Stomach smooth muscle (tissue), 2 donors: Measurements from ENCODE around the gene SH3TC1.

Experiments used
- H3K27ac ChIP-seq: one replicate; pipeline ENCODE4 v1.7.0; 2013; ENCODE audit warnings: mild to moderate bottlenecking, low read length, inconsistent platforms
- H3K27me3 ChIP-seq, 2 donors: one replicate each; pipeline ENCODE4 v1.7.0; 2013; ENCODE audit warnings: low read length in 2 of 2; ENCODE audit not compliant: insufficient read depth in 2 of 2, control insufficient read depth in 1 of 2
- H3K36me3 ChIP-seq, 2 donors: one replicate each; pipeline ENCODE4 v1.7.0; 2013; ENCODE audit warnings: low read length in 2 of 2; ENCODE audit not compliant: control insufficient read depth in 2 of 2, insufficient read depth in 2 of 2
- H3K4me1 ChIP-seq: one replicate; pipeline ENCODE4 v1.7.0; 2013; ENCODE audit warnings: low read length; ENCODE audit not compliant: control insufficient read depth, insufficient read depth
- H3K4me3 ChIP-seq, 2 donors: one replicate each; pipeline ENCODE4 v1.7.0; 2013; ENCODE audit warnings: low read length in 2 of 2
- H3K9ac ChIP-seq, 2 donors: one replicate each; pipeline ENCODE4 v1.7.0; 2013; ENCODE audit warnings: low read length in 2 of 2, mild to moderate bottlenecking in 1 of 2
- H3K9me3 ChIP-seq, 2 donors: one replicate each; pipeline ENCODE4 v1.7.0; 2013; ENCODE audit warnings: low read length in 2 of 2; ENCODE audit not compliant: control insufficient read depth in 2 of 2
- donor health status: healthy.
- donor health status: Pancreatic carcinoma.

The SH3TC1 gene

DNA sequence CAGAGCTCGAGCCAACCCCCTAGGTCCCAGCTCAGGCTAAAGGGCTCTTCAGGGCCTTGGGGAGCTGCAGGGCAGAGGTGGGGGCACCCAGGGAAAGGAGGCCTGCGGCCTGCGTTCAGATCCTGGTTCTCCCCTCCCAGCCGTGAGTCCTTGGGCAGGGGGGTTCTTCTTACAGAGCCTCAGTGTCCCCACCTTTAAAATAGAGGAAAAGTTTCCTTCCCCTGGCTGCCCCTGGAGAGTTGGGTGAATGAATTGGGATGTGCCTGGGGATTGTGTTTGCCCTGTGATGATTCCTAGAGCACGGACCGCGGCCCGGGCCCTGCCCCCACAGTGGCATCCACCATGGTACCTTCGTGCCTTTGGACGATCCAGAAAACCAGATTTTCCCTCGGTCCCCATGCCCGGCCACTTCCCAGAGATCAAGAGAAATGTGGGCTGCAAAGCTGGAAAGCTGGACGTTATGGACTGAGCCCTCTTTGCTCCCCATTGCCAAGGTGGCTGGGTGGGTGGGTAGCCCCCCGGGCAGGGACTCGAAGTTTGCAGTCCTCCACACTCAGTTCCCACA, 81.9 kb downstream of the SH3TC1 start:
- H3K4me3 ChIP-seq, result no peak overlapping the region
- H3K9ac ChIP-seq, result no peak overlapping the region
- peaks cover 0 to 2% of the 10 kb centered on the region in 2 donors for H3K36me3 ChIP-seq
- H3K4me1 ChIP-seq, result peaks cover 66% of the 10 kb centered on the region
- H3K27me3 ChIP-seq, result no peaks in the 10 kb centered on the region
- no peaks in the 10 kb centered on the region for H3K9me3 ChIP-seq
- H3K27ac ChIP-seq, result no peak overlapping the region

DNA sequence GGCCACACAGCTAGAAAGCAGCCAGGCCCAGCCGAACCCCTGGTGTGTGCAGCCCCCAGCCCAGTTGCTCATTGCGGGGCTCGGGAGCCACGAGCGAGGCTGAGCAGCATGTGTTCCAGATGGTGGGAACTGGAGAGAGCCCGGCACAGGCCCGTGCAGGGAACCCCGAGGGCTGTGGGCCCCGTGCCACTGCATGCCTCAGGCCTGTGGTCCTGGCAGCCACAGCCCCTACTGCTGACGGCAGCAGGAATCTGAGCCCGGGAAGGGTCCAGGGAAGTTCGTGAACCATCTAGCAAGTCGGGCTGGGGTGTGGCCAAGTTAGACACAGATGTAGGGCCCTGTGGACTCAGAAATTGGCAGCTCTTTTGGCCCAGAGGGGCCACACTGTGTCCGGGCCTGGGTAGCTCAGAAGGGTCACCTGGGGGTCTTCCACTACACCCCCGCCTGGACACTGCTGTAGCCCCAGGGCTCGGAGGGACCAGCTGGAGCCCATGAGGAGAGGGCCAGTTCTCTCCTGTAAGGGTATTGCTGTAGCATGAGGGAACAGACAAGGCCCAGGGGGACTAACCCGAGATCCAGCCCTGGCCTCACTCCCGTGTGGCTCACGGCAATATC, 82.5 kb downstream of the SH3TC1 start:
- no peak overlapping the region for H3K27ac ChIP-seq
- H3K9me3 ChIP-seq, result no peaks in the 10 kb centered on the region
- H3K9ac ChIP-seq, result no peak overlapping the region
- H3K27me3 ChIP-seq, result no peaks in the 10 kb centered on the region
- H3K4me1 ChIP-seq, result peaks cover 64% of the 10 kb centered on the region
- peaks cover 0 to 2% of the 10 kb centered on the region in 2 donors for H3K36me3 ChIP-seq
- H3K4me3 ChIP-seq, result no peak overlapping the region

DNA sequence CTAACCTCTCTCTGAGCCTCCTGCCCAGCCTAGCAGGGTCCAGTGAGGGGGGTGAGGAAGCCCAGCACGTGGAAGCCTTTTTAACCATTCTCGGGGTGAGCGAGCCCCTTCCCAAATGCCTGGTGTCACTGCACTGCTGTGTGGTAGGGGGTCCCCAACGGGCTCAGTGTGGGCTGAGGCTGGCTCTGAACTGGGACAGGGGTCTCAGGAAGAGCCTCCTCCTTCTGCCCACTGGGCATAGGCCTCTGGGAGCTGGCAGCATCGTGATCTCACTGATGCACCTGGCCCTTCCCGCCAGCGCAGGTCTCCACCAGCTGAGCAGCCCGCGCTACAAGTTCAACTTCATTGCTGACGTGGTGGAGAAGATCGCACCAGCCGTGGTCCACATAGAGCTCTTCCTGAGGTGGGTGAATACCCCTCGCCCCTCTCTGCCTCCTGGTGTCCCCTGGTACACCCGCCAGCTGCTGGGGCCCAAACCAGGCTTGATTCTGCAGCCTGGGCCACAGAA, 83.1 kb downstream of the SH3TC1 start:
- Histone ChIP-seq H3K36me3 (peaks cover 0 to 6% of the 10 kb centered on the region in 2 donors), H3K4me3 (no peak overlapping the region), H3K27me3 (no peaks in the 10 kb centered on the region), H3K27ac (no peak overlapping the region), H3K4me1 (peaks cover 59% of the 10 kb centered on the region), H3K9me3 (no peaks in the 10 kb centered on the region), H3K9ac (no peak overlapping the region)

DNA sequence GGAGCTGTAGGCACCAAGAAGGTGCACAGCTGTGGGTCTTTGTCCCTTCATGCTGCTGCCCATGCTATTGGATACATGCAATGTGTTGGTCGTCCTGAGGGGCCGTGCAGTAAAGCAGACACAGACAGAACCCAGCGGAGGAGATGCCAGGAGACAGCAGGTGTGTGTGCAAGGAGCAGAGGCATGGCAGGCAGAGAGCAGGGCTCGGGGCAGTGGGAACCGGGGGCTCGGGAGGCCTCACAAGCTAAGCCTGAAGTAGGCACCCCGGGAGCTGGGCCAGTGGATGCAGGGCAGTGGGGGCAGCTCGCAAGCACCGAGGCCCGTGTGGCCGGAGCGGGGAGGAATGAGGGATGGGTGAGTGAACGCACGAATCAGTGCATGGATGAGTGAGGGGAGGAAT, 83.7 kb downstream of the SH3TC1 start:
- H3K4me3 ChIP-seq, result no peak overlapping the region
- H3K4me1 ChIP-seq, result peaks cover 54% of the 10 kb centered on the region
- no peaks in the 10 kb centered on the region for H3K9me3 ChIP-seq
- H3K27me3 ChIP-seq, result no peaks in the 10 kb centered on the region
- peaks cover 0 to 10% of the 10 kb centered on the region in 2 donors for H3K36me3 ChIP-seq
- no peak overlapping the region for H3K9ac ChIP-seq
- H3K27ac ChIP-seq, result no peak overlapping the region

DNA sequence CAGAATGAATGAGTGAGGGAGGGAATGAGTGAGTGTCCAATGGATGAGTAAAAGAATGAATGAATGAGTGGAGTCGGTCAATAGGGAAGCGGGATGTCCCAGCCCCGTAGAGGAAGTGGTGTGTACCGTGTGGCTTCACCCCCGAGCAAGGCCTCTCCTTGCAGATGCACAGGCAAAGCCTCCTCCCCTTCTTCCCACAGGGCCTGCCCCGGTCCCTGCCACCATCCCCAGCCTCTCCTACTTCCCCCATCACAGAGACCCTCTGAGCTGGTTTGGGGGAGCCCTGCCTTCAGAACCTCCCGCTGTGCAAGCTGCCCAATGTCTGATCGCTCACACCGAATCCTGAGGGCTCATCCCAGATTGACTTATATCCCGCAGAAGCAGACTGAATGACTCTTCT, 84.1 kb downstream of the SH3TC1 start:
- peaks cover 0 to 10% of the 10 kb centered on the region in 2 donors for H3K36me3 ChIP-seq
- no peaks in the 10 kb centered on the region for H3K27me3 ChIP-seq
- H3K4me1 ChIP-seq, result peaks cover 50% of the 10 kb centered on the region
- H3K9ac ChIP-seq, result no peak overlapping the region
- H3K9me3 ChIP-seq, result no peaks in the 10 kb centered on the region
- no peak overlapping the region for H3K4me3 ChIP-seq
- H3K27ac ChIP-seq, result no peak overlapping the region

DNA sequence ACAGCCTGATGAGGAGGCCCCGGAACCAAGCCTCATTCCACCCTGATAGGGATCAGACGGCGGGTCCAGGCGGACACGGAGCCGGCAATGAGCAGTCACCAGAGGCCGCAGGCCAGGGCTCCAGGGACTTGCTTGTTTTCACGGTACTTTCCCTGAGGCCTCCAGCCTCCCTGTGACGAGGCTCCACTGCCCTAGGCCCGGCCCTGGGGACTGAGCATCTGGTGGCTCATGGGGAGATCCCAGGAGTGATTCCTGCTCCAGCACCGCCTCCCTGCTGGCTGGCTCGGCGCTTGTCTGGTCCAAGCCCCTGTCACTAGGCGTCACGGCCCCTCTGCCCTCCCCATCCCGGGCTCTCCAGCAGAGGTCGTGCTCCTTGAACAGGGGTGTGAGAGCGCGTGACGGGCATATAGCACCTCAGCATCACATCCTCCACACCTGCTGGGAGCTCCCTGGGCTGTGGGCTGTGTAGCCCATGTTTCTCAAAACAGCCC, 84.6 kb downstream of the SH3TC1 start:
- H3K36me3 ChIP-seq, result peaks cover 0 to 10% of the 10 kb centered on the region in 2 donors
- peaks cover 45% of the 10 kb centered on the region for H3K4me1 ChIP-seq
- H3K9ac ChIP-seq, result no peak overlapping the region
- H3K4me3 ChIP-seq, result no peak overlapping the region
- no peaks in the 10 kb centered on the region for H3K9me3 ChIP-seq
- H3K27ac ChIP-seq, result no peak overlapping the region
- no peaks in the 10 kb centered on the region for H3K27me3 ChIP-seq

DNA sequence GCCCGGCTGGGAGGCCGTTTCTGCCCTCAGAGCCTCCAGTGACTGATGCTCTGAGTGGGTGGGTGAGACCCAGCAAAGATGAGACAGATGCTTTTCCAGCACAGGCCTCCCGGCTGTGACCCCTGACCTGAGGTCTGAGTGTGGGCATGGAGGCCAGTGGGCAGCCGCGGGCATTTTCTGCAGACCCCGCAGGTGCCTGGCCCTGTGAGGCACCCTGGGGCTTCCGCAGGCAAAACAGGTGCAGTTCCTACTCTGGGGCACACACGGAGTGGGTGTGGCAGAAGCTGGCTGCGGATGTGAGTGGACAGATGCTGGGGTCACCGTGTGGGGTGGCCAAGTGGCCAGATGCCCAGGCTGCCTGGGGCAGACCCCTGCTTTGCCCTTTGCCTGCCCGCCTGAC, 85.3 kb downstream of the SH3TC1 start:
- H3K4me1 ChIP-seq, result peaks cover 39% of the 10 kb centered on the region
- no peak overlapping the region for H3K27ac ChIP-seq
- H3K4me3 ChIP-seq, result no peak overlapping the region
- H3K9ac ChIP-seq, result no peak overlapping the region
- H3K36me3 ChIP-seq, result peaks cover 0 to 12% of the 10 kb centered on the region in 2 donors
- H3K9me3 ChIP-seq, result no peaks in the 10 kb centered on the region
- no peaks in the 10 kb centered on the region for H3K27me3 ChIP-seq

DNA sequence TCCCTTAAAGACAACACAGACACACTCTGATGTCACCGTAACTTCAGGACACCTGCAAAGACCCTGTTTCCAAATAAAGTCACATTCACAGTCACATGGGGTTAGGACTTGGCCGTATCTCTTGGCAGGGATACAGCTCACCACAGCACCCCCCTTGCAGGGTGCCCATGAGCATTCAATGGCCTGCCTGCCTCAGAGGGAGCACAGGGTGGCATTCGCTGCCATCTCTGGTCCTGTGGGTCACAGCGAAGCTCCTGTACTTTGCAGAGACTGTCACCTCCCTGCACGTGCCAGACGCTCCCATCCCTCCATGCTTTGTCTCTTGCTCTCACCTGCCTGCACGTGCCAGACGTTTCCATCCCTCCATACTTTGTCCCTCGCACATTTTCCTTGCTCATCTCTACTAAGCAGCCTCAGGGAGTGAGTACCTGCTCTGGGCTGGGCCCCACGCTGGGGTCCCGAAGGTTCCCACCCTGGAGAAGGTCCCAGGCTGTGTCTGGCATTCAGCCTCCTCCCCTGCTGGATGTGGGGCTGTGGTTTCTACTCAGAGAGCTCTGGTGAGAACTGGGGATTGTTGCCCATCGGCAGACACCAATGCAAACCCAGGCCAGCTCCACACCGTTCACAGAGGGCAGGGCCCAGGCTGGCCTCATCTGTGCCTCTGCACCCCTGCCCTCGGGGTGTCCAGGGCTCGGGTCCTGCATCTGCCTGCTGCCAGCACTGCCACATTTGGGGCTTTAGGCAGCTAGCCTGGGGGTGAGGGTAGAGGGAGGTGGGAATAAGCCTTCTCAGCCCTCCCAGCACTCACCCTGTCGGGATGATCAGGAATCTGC, 86.3 kb downstream of the SH3TC1 start:
- Histone ChIP-seq H3K27me3 (no peaks in the 10 kb centered on the region), H3K4me3 (no peak overlapping the region), H3K36me3 (peaks cover 0 to 15% of the 10 kb centered on the region in 2 donors), H3K9me3 (no peaks in the 10 kb centered on the region), H3K4me1 (peaks cover 35% of the 10 kb centered on the region), H3K9ac (no peak overlapping the region), H3K27ac (no peak overlapping the region)

DNA sequence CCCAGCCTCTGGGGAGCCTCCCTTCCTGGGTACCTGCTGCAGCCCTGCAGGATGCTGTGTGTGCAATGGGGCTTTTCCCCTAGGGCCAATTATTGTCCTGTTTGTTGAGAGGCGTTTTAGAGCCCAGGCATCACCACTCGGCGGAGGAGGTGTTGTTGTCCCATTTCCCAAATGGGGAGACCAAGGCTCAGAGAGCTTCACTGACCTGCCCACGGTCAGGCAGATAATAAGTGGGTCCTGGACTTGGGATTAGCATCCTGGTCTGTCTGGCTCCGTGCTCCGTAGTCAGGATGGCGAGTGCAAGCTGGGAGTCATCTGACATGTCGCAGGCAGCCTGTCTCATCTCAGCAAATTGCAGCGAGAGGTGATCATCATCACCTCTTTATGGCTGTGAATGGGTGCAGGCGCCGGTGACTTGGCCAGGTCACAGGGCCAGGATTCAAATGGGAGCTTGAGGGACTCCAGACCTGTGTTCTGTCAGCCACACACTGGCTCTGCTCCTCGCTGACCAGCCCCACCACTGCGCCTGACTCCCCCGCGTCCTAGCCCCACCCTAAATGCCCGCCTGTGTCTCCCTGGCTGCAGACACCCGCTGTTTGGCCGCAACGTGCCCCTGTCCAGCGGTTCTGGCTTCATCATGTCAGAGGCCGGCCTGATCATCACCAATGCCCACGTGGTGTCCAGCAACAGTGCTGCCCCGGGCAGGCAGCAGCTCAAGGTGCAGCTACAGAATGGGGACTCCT, 87.1 kb downstream of the SH3TC1 start:
- Histone ChIP-seq H3K27ac (no peak overlapping the region), H3K4me3 (no peak overlapping the region), H3K36me3 (peaks cover 0 to 19% of the 10 kb centered on the region in 2 donors), H3K9ac (no peak overlapping the region), H3K9me3 (no peaks in the 10 kb centered on the region), H3K4me1 (peaks cover 29% of the 10 kb centered on the region), H3K27me3 (no peaks in the 10 kb centered on the region)

DNA sequence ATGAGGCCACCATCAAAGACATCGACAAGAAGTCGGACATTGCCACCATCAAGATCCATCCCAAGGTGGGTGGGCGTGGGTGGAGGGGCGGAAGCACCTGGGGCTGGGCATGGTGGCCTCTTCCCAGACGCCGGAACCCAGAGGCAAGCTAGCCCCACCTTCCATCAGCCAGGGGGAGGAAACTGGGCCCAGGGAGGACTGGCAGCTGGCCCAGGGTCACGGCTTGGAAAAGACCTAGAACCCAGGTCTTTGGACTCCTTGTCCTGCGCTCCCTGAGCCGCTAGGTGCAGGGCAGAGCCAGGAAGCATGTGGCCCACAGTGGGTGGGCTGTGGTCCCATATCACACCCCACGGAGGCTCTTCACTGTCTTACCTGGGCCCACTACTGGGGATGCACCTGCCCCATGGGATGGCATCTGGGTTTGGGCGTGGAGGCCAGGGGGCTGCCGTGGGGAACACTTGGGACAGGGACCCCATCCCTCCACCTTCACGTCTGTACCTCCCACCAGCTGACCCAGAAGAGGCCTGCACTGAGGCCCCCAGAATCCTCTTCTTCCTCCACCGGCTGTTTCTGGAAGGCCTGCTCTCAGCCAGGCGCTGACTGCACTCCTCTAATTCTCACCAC, 87.7 kb downstream of the SH3TC1 start:
- peaks cover 22% of the 10 kb centered on the region for H3K4me1 ChIP-seq
- peaks cover 2 to 19% of the 10 kb centered on the region in 2 donors for H3K36me3 ChIP-seq

More for the DNA sequence above, 87.7 kb downstream of the SH3TC1 start:
- no peaks in the 10 kb centered on the region for H3K9me3 ChIP-seq
- H3K27ac ChIP-seq, result no peak overlapping the region
- no peak overlapping the region for H3K9ac ChIP-seq
- no peaks in the 10 kb centered on the region for H3K27me3 ChIP-seq
- no peak overlapping the region for H3K4me3 ChIP-seq
